HL-60 (cell line): ENCODE measurements around the gene SLC35D1.
"Not testable (repeated sequence)": the region's sequence is repeated elsewhere in the genome, so short reads cannot be mapped to it uniquely, and the experiment has no call there.

Experiments
- REST ChIP-seq: IDR thresholded peaks from 2 replicates; pipeline ENCODE4 v1.6.1; 2012; ENCODE audit warnings: low read depth; ENCODE audit not compliant: insufficient replicate concordance
- TF ChIP-seq, protein P1 (sequence below): IDR thresholded peaks from one replicate; pipeline ENCODE4 v1.5.1; 2011; ENCODE audit warnings: low read length, control low read depth, inconsistent platforms; ENCODE audit not compliant: insufficient read depth

DNA sequence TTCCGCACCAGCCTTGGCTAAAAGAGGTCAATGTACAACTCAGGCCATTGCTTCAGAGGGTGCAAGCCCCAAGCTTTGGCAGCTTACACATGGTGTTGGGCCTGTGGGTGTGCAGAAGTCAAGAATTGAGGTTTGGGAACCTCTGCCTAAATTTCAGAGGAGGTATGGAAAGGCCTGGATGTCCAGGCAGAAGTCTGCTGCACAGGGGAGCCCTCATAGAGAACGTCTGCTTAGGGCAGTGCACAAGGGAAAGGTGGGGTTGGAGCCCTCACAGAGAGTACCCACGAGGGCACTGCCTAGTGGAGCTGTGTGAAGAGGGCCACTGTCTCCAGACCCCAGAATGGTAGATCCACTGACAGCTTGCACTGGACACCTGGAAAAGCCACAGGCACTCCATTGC, 13.7 kb upstream of the SLC35D1 start:
- TF ChIP-seq REST = not testable (repeated sequence)
- TF ChIP-seq, protein P1, sequence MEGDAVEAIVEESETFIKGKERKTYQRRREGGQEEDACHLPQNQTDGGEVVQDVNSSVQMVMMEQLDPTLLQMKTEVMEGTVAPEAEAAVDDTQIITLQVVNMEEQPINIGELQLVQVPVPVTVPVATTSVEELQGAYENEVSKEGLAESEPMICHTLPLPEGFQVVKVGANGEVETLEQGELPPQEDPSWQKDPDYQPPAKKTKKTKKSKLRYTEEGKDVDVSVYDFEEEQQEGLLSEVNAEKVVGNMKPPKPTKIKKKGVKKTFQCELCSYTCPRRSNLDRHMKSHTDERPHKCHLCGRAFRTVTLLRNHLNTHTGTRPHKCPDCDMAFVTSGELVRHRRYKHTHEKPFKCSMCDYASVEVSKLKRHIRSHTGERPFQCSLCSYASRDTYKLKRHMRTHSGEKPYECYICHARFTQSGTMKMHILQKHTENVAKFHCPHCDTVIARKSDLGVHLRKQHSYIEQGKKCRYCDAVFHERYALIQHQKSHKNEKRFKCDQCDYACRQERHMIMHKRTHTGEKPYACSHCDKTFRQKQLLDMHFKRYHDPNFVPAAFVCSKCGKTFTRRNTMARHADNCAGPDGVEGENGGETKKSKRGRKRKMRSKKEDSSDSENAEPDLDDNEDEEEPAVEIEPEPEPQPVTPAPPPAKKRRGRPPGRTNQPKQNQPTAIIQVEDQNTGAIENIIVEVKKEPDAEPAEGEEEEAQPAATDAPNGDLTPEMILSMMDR = not testable (repeated sequence)
